Calu3 (cell line): ENCODE measurements around the gene SF3B2. TPM values are rescaled to one million over a fixed set of nuclear protein-coding genes. Genes with fewer than 3 reads are reported as not detected.

ENCODE experiments used
- BruUV-seq: library from RNA; stranded (reverse); fragments of 400-500 nt; replicated peaks from 2 replicates; lab custom pipeline; 2021; lab: Mats Ljungman, UMichigan
- CTCF ChIA-PET: fragments of 300-600 bp; sonication (Branson Sonifier 250); formaldehyde crosslinking; loops from one replicate; lab custom pipeline; 2022; ENCODE audit warnings: antibody characterized with exemption; lab: Charles Lee
- DNase-seq: peaks from one replicate; pipeline ENCODE4 v3.0.0; 2022
- H3K27ac Mint-ChIP-seq: one replicate; pipeline ENCODE4 v1.8.0; 2022; ENCODE audit warnings: mixed read lengths; ENCODE audit not compliant: unreplicated experiment
- H3K27me3 Mint-ChIP-seq: one replicate; pipeline ENCODE4 v1.8.0; 2022; ENCODE audit warnings: mixed read lengths; ENCODE audit not compliant: unreplicated experiment
- H3K36me3 Mint-ChIP-seq: one replicate; pipeline ENCODE4 v1.8.0; 2022; ENCODE audit warnings: mild to moderate bottlenecking, moderate library complexity, mixed read lengths; ENCODE audit not compliant: insufficient read depth, unreplicated experiment
- H3K4me1 Mint-ChIP-seq: one replicate; pipeline ENCODE4 v1.8.0; 2022; ENCODE audit warnings: mild to moderate bottlenecking, low read depth, mixed read lengths; ENCODE audit not compliant: unreplicated experiment
- H3K4me3 Mint-ChIP-seq: one replicate; pipeline ENCODE4 v1.8.0; 2022; ENCODE audit warnings: mild to moderate bottlenecking, low read depth, moderate library complexity, mixed read lengths; ENCODE audit not compliant: unreplicated experiment
- H3K9me3 Mint-ChIP-seq: one replicate; pipeline ENCODE4 v1.8.0; 2022; ENCODE audit warnings: low read depth, mixed read lengths; ENCODE audit not compliant: unreplicated experiment
- CTCF ChIP-seq: fragments of 200-600 bp; IDR thresholded peaks from one replicate; pipeline ENCODE4 v1.8.0; 2022; ENCODE audit warnings: antibody characterized with exemption; ENCODE audit not compliant: unreplicated experiment
- intact Hi-C: fragments of 100-400 bp; cut with micrococcal nuclease; formaldehyde crosslinking; loops from one replicate; pipeline ENCODE4 v1.10.0; 2022; ENCODE audit not compliant: unreplicated experiment
- total RNA-seq: library from RNA; stranded (reverse); gene quantifications from 2 replicates; pipeline ENCODE4 v1.2.3, GENCODE V29; 2022

Gene SF3B2
- total RNA-seq, 1 experiment from 2014 or later: 173 TPM

GRCh38 chr11:66044757-66045156 lies 7.4 kb upstream of the SF3B2 start:
- peaks cover 42% of the 10 kb centered on the region for H3K27me3 Mint-ChIP-seq
- no peak for DNase-seq
- peaks cover 5% of the 10 kb centered on the region for H3K36me3 Mint-ChIP-seq
- TF ChIP-seq CTCF: no peak
- peaks cover 17% of the 10 kb centered on the region for H3K4me1 Mint-ChIP-seq
- CTCF ChIA-PET: interaction anchor here (0.6 to 2.0 kb wide), 12 partner anchors 9 to 365 kb away, joined by 3 to 16 read pairs (median 4); partner anchors contain the start of genes CST6 and PACS1
- intact Hi-C loops: no loop called here
- no TSS peak for BruUV-seq
- peak overlapping the region; percentile 20 for H3K27ac Mint-ChIP-seq
- H3K4me3 Mint-ChIP-seq: peak overlapping the region; percentile 46
- H3K9me3 Mint-ChIP-seq: no peaks in the 10 kb centered on the region

- Mint-ChIP-seq H3K4me1 (peaks cover 17% of the 10 kb centered on the region), H3K36me3 (peaks cover 5% of the 10 kb centered on the region), H3K4me3 (peak overlapping the region; percentile 46), H3K27ac (no peak overlapping the region), H3K9me3 (no peaks in the 10 kb centered on the region), H3K27me3 (peaks cover 42% of the 10 kb centered on the region)
- CTCF ChIA-PET: interaction anchor here (0.6 to 2.0 kb wide), 13 partner anchors 9 to 365 kb away, joined by 3 to 16 read pairs (median 4); partner anchors contain the start of genes CST6 and PACS1
- no TSS peak for BruUV-seq
- TF ChIP-seq CTCF: peak; percentile 89
- peak; percentile 87 for DNase-seq
- intact Hi-C loops: no loop called here
Measured at GRCh38 chr11:66045177-66045639, 7.0 kb upstream of the SF3B2 start.

- CTCF ChIA-PET: no interaction called here
- intact Hi-C loops: no loop called here
- H3K9me3 Mint-ChIP-seq: no peaks in the 10 kb centered on the region
- no peak overlapping the region for H3K4me3 Mint-ChIP-seq
- BruUV-seq: no TSS peak
- H3K27me3 Mint-ChIP-seq: peaks cover 33% of the 10 kb centered on the region
- peaks cover 30% of the 10 kb centered on the region for H3K4me1 Mint-ChIP-seq
- TF ChIP-seq CTCF: no peak
- DNase-seq: no peak
- no peak overlapping the region for H3K27ac Mint-ChIP-seq
- H3K36me3 Mint-ChIP-seq: peaks cover 16% of the 10 kb centered on the region
Measured at GRCh38 chr11:66046901-66047300, 5.3 kb upstream of the SF3B2 start.

GRCh38 chr11:66047541-66048365 lies 4.4 kb upstream of the SF3B2 start:
- Mint-ChIP-seq H3K4me3 (no peak overlapping the region), H3K9me3 (no peaks in the 10 kb centered on the region), H3K27ac (no peak overlapping the region), H3K4me1 (peaks cover 30% of the 10 kb centered on the region), H3K27me3 (peaks cover 33% of the 10 kb centered on the region), H3K36me3 (peaks cover 25% of the 10 kb centered on the region)
- TF ChIP-seq CTCF: no peak
- no peak for DNase-seq
- intact Hi-C loops: no loop called here
- CTCF ChIA-PET: no interaction called here
- BruUV-seq: no TSS peak
